Lower lobe of right lung (tissue), 2 donors: ENCODE data around the gene RNF32. TPM values are rescaled to one million over a fixed set of nuclear protein-coding genes. Genes with fewer than 3 reads are reported as not detected.

ENCODE experiments used
- ATAC-seq, 2 donors: fragments of 200-7000 bp; cut with Tn5 transposase; one replicate each; pipeline ENCODE4 v1.9.1; 2020 to 2022; ENCODE audit warnings: mild to moderate bottlenecking in 2 of 2, moderate library complexity in 2 of 2
- DNase-seq: peaks from one replicate; pipeline ENCODE4 v3.0.0-alpha.2; 2020
- H3K27ac ChIP-seq: fragments of 200-600 bp; one replicate; pipeline ENCODE4 v1.8.0; 2022
- H3K27me3 ChIP-seq: fragments of 200-600 bp; one replicate; pipeline ENCODE4 v1.8.0; 2022; ENCODE audit warnings: low read depth
- H3K36me3 ChIP-seq: fragments of 200-600 bp; one replicate; pipeline ENCODE4 v1.8.0; 2022; ENCODE audit warnings: mild to moderate bottlenecking
- H3K4me1 ChIP-seq: fragments of 200-600 bp; one replicate; pipeline ENCODE4 v1.8.0; 2022
- H3K4me3 ChIP-seq: fragments of 200-600 bp; one replicate; pipeline ENCODE4 v1.8.0; 2022; ENCODE audit warnings: mild to moderate bottlenecking
- H3K9me3 ChIP-seq: fragments of 200-600 bp; one replicate; pipeline ENCODE4 v1.8.0; 2022
- intact Hi-C: fragments of 100-400 bp; cut with DNase I; formaldehyde crosslinking; loops from one replicate; pipeline ENCODE4 v1.11.0; 2022
- total RNA-seq: library from RNA; stranded (reverse); fragmentation: NEBNext Ultra II Directional; extraction: Animal tissue kit (Norgen Biotek cat#: 25700); gene quantifications from one replicate; pipeline ENCODE4 v1.2.1, GENCODE V29; 2021
- TF ChIP-seq, protein P1 (sequence below): fragments of 200-600 bp; IDR thresholded peaks from one replicate; pipeline ENCODE4 v1.8.0; 2022; ENCODE audit warnings: antibody characterized with exemption, mild to moderate bottlenecking
- donor health status: DM: no; HTN: yes; CAD: no; lungs with severe emphysema.

The RNF32 gene
- total RNA-seq, 1 donor from 2014 or later: 3.0 TPM

DNA sequence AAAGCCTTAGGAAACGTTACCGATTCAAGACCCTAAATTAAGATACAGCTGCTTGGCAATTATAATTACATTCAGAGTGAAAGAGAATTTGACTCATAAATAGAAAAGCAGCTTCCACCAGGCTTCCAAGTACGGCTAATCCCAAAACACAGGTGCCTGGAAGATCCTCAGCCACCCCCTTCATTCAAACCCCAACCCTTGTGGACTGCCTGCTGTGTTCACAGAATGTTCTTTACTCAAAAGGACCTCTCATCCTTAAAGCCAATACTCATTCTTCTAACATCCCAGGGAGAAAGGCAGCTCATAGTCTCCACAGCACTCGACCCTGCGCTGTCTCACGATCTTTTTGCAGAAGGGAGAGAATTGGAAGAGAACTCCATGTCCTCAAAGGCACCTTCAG, 32.9 kb downstream of the RNF32 start:
- no peak for ATAC-seq
- H3K27me3 ChIP-seq: no peaks in the 10 kb centered on the region
- H3K9me3 ChIP-seq: no peaks in the 10 kb centered on the region
- no peak for DNase-seq
- H3K27ac ChIP-seq: no peak overlapping the region
- peaks cover 27% of the 10 kb centered on the region for H3K36me3 ChIP-seq
- H3K4me3 ChIP-seq: no peak overlapping the region
- intact Hi-C loops: no loop called here
- no peaks in the 10 kb centered on the region for H3K4me1 ChIP-seq
- TF ChIP-seq, protein P1, sequence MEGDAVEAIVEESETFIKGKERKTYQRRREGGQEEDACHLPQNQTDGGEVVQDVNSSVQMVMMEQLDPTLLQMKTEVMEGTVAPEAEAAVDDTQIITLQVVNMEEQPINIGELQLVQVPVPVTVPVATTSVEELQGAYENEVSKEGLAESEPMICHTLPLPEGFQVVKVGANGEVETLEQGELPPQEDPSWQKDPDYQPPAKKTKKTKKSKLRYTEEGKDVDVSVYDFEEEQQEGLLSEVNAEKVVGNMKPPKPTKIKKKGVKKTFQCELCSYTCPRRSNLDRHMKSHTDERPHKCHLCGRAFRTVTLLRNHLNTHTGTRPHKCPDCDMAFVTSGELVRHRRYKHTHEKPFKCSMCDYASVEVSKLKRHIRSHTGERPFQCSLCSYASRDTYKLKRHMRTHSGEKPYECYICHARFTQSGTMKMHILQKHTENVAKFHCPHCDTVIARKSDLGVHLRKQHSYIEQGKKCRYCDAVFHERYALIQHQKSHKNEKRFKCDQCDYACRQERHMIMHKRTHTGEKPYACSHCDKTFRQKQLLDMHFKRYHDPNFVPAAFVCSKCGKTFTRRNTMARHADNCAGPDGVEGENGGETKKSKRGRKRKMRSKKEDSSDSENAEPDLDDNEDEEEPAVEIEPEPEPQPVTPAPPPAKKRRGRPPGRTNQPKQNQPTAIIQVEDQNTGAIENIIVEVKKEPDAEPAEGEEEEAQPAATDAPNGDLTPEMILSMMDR: no peak

DNA sequence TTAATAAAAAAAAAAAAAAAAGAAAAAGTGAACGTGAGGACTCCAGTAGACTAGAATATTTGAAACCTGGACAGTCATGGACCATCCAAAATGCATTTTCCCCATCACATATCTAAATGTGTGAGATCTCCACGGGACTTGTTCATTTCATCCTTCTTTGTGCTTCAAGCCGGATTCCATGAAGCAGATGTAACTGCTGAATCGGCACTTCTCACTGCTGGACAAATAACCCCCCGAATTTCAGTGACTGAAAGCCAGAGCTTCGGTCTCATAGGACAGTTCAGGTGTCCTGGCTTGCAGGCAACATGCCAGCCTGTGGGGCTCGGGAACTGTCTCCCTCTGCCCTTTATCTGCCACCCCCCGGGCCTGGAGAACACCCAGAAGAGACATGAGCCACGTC, 33.3 kb downstream of the RNF32 start:
- H3K4me3 ChIP-seq: no peak overlapping the region
- no peaks in the 10 kb centered on the region for H3K27me3 ChIP-seq
- TF ChIP-seq, protein P1: no peak
- ATAC-seq (no peak), DNase-seq (no peak)
- no peaks in the 10 kb centered on the region for H3K9me3 ChIP-seq
- H3K36me3 ChIP-seq: peaks cover 31% of the 10 kb centered on the region
- H3K27ac ChIP-seq: no peak overlapping the region
- no peaks in the 10 kb centered on the region for H3K4me1 ChIP-seq
- intact Hi-C loops: no loop called here

DNA sequence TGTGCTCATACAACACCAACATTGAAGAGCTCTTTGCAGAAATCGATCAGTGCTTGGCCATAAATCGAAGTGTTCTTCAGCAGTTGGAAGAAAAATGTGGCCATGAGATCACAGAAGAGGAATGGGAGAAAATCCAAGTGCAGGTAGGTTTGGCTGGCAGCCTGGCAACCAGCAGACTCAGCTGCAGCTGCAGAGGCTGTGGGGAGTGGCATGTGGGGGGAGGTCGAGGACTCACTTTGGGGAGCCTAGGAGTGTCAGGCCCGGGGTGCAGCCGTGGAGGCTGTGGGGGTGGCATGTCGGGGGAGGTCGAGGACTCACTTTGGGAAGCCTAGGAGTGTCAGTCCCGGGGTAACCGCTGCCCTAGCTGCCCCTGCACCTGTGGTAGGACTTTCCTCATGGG, 35.1 kb downstream of the RNF32 start:
- Histone ChIP-seq H3K27me3 (no peaks in the 10 kb centered on the region), H3K4me3 (no peak overlapping the region), H3K4me1 (no peaks in the 10 kb centered on the region), H3K36me3 (peaks cover 34% of the 10 kb centered on the region), H3K27ac (no peak overlapping the region), H3K9me3 (no peaks in the 10 kb centered on the region)
- intact Hi-C loops: no loop called here
- TF ChIP-seq, protein P1: no peak
- DNase-seq (no peak), ATAC-seq (no peak)

DNA sequence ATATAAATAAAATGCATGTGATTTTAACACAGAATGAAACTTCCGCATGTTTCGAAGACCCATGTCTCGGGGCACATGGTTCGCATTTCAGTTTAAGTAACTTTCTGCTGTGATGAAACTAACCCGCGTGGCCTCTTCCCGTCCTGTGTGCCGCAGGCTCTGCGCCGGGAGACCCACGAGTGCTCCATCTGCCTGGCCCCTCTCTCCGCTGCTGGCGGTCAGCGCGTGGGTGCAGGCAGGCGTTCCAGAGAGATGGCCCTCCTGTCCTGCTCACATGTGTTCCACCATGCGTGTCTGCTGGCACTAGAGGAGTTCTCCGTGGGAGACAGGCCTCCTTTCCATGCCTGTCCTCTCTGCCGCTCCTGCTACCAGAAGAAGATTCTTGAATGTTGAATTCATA, 35.7 kb downstream of the RNF32 start:
- peaks cover 35% of the 10 kb centered on the region for H3K36me3 ChIP-seq

DNA sequence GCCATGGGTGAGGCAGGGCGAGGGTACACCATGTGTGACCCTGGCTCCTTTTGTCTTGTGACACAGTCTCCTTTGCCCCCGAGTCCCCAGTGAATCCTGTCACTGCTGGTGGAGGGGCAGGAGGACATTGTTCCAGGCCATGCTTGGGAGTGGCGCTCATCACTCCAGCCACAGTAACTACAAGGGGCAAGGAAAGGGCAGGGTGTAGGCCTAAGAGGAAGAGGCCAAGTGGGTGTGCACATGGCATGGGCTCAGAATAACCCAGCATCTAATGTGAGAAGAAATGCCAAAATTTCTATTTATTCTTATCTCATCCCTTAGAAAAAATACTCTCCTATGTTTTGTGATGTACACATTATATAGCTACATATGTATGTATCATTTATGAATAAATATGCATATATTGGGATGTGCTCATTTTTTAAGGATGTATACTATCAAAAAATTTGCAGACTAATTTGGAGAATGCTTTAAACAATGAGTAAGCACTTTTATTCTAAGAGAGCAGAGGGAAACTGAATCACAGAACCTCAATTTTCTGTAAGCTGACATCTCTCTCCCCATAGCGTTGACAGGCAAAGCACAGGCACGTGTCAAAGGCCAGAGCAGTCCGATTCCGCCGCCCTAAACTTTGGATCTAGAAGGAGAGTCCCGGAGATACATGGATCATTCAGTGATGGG, 36.9 kb downstream of the RNF32 start:
- ATAC-seq: no peak
- Histone ChIP-seq H3K27ac (no peak overlapping the region), H3K4me1 (no peaks in the 10 kb centered on the region), H3K36me3 (peaks cover 48% of the 10 kb centered on the region), H3K9me3 (no peaks in the 10 kb centered on the region), H3K4me3 (no peak overlapping the region), H3K27me3 (no peaks in the 10 kb centered on the region)
- TF ChIP-seq, protein P1: no peak
- intact Hi-C loops: no loop called here
- DNase-seq: no peak

More for the DNA sequence above, 35.7 kb downstream of the RNF32 start:
- no peaks in the 10 kb centered on the region for H3K27me3 ChIP-seq
- DNase-seq: no peak
- no peaks in the 10 kb centered on the region for H3K9me3 ChIP-seq
- TF ChIP-seq, protein P1: no peak
- no peak for ATAC-seq
- no peak overlapping the region for H3K4me3 ChIP-seq
- no peaks in the 10 kb centered on the region for H3K4me1 ChIP-seq
- intact Hi-C loops: no loop called here
- H3K27ac ChIP-seq: no peak overlapping the region
